Nucleus accumbens (tissue), 56 donors: ENCODE results near the gene MGLL.
"Not testable (repeated sequence)": the region's sequence is repeated elsewhere in the genome, so short reads cannot be mapped to it uniquely, and the experiment has no call there.

ENCODE experiments used
- DNase-seq, 56 donors: peaks; one replicate each; lab custom pipeline; 2025; lab: John Stamatoyannopoulos, UW

Gene MGLL

DNA sequence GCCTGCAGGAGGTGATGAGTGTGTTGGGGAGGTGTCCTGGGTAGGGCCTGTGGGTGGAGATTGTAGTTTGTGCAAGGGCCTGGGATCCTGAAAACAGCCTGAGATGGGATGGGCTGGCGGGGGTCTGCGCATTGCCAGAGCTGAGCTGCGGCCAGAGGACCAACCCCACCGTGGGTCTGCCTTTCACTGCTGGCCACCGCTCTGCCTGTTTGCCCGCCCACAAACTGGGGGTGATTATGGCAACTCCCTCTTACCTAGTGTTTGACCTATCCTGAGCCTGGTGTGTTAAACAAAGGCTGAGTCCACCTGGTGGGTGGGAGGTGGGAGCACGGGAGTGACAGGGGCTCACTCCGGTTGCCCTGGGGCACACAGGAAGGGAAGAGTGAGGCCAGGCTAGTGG is 139.8 kb downstream of the MGLL start:
- no peak for DNase-seq

DNA sequence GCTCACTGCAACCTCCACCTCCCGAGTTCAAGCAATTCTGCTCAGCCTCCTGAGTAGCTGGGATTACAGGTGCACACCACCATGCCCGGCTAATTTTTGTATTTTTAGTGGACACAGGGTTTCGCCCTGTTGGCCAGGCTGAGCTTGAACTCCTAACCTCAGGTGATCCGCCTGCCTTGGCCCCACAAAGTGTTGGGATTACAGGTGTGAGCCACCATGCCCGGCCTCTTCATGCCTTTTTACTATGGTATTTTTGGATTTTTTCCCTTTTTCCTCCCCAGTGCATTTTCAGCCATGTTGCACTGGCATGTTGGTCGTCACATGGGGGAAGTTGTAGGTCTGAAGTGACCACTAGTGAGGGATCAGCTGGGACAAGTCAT is 140.2 kb downstream of the MGLL start:
- not testable (repeated sequence) for DNase-seq

DNA sequence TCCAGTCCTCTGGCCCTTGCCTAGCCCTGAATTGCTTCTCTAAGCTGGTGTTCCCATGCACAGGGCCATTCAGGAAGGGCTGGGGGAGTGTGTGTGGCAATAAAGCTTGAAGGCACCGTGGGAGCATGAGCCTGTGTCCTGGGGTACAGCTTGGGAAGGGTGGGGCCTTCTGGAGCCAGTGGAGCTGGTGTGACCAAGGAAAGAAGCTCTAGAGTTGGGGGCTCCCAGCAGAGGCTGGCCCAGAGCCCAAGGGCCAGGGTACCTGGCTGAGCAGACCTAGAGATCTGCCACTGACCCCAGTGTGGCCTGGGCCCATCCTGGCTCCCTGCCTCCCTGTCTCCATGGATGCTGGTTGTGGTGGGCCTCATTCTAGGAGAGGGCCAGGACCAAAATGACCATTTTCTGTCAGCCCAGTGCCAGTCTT is 141.5 kb downstream of the MGLL start:
- DNase-seq = no peak

DNA sequence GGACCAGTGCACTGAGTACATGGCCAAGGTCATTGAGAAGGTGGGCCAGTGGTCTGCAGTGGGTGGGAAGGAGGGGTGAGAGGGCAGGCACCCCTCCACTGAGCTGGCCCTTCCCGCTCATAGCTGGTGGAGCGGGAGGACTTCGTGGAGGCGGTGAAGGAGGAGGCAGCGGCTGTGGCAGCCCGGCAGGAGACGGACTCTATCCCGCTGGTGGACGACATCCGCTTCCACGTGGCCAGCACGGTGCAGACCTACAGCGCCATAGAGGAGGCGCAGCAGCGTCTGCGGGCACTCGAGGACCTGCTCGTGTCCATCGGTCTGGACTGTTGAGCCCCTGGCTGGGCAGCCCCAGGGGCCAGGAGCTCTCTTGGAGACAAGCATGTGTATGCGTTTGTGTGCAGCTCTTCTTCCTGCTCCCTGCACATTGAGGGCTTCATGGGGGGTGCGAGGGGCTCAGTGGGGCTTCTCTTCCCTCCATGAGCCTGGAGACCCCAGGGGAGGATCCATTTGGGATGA is 142.1 kb downstream of the MGLL start:
- no peak for DNase-seq

DNA sequence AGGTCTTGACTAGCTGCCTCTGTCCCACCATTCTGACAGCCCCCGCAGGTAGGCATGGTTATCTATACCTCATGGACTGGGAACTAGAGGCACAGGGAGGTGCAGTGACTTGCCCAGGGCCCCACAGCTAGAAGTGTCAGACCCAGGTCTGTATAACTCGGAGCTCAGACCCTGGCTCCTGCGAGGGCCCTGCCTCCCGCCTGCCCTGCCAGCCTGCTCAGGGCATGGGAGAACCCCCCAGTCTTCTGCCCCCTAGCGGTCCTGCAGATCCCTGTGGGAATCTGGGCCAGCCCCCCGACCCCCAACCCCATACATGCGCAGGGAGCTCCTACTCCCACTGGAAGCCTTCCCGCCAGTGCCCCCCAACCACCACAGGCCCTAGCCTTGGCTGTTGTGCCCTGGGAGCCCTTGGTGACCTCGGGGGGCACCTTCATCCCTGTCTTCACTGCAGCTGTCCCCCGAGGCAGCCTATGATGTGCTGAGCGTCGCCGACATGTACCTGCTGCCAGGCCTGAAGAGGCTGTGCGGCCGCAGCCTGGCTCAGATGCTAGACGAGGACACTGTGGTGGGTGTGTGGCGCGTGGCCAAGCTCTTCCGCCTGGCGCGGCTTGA is 142.7 kb downstream of the MGLL start:
- no peak for DNase-seq

DNA sequence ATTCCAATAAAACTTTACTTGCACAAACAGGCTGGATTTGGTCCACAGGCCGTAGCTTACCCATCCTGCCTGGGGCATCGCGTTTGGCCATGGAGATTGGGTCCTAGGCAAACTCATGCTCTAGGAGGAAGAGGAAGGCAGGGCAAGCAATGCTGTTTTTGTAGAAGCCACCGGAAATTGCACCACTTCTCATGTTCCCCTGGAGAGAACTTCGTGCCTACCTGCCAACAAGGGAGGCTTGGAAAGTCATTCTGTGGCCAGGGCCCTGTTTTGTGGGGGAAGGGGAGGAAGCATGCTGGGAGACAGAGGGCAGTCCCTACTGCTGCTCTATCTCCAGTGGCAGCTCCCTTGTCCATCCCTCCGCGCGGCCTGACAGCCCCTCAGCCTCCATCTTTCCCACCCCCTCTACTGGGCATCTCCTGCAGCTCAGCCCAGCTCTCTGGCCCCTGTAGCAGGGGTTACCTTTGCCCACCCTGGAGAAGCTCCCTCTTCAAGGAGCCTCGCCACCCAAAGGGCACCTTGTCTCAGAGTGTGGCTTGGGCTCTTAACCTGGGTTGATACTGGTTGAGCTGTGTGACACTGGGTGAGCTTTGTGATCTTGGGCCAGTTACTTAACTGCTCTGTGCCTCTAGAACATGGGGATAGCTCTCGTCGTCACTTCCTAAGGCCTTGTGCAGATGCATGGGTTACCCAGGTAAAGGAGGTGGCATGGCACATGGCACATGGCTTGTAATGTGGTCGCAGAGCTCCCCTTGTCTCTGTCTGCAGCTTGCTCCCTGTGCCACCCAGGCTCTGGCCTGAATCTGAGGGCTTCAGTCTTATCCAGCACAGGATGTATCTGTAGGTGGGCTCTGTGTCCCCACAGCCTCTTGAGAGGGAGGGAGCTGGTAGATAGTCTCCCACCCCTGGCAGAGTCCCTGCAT is 143.4 kb downstream of the MGLL start:
- DNase-seq = no peak

DNA sequence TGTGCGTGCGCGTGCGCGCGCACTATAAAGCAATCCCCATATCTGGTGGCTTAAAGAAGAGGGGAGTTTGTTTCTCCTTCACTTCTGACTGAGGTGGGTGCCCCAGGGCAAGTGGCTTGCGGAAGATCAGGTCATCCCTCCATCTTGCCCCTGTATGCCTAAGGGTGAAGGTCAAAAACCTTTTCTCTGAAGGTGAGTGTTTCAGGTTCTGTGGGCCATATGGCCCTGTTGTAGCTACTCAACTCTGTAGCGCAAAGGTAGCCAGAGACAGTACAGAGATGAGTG is 144.1 kb downstream of the MGLL start:
- DNase-seq = no peak

DNA sequence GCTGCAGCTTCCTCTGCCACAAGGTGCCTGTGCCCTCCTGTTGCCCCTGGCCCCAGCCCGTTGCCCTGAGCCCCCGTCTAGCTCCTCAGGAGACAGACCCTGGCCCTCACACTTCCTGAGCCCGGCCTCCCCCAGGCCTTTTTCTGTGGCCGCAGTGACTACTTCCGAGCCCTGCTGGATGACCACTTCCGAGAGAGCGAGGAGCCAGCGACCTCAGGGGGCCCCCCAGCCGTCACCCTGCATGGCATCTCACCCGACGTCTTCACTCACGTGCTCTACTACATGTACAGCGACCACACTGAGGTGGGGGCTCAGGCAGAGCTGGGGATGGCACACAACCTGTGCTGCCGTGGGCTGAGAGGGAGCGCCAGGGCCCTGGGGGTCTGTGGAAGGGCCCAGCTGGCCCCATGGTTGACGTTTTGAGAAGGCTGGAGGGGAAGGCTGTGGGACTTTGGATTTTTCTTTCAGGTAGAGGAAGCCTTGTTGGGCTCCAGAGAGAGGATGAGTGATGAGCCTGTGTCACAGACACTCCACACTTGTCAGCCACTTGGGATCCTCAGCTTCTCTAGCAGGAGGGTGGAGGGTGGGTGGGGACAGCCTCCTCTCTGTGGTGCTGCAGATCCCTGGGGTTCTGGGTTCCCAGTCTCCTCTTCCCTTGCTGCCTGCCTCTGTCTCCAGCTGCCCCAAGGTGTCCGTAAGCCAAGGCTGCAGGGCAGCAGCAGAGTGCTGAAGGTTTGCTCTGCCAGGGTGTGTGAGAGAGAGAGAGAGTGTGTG is 144.6 kb downstream of the MGLL start:
- DNase-seq = no peak

DNA sequence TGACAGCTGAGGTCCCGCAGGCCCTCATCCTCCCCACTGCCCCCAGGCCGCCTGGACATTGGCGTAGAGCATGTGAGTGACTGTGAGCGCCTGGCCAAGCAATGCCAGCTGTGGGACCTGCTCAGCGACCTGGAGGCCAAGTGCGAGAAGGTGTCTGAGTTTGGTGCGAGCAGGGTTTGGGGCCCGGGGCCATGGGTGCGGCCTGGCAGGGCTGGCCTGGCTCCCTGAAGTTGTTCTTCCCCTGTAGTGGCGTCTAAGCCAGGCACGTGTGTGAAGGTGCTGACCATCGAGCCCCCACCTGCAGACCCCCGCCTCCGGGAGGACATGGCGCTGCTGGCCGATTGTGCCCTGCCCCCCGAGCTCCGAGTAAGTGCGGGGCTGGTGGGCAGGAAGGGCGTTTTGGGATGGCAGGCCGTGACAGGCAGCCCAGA is 145.4 kb downstream of the MGLL start:
- DNase-seq = no peak

DNA sequence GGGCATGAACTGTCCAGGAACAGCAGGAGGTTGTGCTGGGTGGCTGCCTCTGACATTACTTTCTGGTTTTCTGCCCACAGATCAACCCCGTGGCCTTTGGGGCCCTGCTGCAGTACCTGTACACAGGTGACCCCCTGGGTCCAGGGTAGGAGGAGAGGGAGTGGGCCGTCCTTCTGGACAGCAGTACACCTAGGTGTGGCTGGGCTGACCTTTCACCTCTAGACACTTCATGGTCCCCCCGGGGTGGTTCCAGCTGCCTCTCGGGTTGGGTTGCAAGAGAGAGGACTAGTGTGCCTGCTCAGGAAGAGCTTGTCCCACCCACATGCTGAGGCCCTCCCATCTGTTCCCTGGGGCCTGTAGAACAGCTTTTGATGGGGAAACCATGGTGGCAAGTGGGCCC is 145.9 kb downstream of the MGLL start:
- DNase-seq = no peak

DNA sequence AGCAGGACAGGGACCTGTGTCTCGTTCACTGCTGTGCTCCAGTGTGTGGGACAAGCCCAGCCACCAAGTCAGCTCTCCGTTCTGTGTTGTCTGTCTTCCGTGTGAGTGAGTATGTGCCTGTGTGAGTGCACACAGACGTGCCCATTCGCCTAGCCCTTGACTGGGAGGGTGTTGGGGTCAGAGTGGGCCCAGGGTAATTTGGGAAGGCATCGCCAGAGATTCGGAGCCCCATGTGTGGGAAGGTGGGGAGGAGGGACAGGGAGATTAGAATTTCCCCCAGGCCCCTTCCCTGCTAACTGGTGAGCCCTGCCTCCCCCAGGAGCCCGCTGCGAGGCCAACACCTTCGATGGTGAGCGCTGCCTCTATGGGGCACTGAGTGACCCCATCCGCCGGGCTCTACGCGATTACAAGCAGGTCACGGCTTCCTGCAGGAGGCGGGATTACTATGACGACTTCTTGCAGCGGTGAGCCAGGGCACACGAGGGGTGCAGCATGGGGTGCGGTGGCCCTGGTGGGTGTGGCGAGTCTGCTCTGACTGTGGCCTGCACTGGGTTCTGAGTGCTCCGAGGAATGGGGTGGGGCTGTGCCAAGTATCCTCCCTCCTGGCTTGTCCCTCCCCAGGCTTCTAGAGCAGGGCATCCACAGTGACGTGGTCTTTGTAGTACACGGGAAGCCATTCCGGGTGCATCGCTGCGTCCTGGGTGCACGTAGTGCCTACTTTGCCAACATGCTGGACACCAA is 146.5 kb downstream of the MGLL start:
- no peak for DNase-seq

DNA sequence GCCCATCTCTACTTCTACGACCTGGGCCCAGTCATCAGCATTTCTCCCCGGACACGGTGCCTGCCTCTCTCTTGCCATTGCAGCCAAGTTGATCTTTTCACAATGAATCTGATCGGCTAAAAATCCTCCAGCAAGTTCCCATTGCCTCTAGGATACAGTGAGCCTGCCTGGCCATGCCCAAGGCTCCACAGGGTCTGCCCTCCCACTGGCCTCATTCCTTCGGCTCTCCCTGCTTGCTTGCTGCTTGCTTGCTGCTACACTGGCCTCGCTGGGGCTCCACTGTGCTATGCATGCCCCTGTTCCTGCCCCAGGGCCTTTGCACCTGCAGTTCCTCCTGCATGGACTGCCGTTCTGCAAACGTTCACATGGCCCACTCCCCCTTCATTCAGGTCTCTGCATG is 147.5 kb downstream of the MGLL start:
- no peak for DNase-seq

DNA sequence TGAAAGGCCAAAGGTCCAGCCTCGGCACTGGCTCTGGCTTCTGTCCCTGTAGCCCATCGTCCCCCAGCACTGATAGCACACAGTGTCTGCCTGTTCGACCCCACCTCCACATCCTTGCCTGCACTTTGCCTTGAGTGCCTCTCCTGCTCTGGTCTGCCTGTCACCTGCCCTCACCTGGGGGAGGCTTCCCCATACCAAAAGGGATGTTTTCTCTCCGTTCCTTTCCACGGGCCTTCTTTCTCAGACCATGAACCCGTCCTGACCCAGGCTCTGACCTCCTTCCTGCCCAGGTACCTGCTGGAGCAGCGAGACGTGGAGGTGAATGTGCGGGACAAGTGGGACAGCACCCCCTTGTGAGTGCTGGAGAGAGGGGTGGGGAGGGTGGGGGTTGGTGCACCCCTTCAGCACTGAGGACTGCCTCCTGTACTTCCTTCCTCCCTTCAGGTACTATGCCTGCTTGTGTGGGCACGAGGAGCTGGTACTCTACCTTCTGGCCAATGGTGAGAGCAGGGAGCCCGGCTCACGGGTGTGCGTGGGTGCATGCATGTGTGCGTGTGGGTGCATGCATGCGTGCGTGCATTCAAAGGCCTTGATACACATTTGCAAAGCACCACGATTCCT is 148.1 kb downstream of the MGLL start:
- DNase-seq = peak in 20 of 56 donors; percentile 17 to 59 (median 38)

DNA sequence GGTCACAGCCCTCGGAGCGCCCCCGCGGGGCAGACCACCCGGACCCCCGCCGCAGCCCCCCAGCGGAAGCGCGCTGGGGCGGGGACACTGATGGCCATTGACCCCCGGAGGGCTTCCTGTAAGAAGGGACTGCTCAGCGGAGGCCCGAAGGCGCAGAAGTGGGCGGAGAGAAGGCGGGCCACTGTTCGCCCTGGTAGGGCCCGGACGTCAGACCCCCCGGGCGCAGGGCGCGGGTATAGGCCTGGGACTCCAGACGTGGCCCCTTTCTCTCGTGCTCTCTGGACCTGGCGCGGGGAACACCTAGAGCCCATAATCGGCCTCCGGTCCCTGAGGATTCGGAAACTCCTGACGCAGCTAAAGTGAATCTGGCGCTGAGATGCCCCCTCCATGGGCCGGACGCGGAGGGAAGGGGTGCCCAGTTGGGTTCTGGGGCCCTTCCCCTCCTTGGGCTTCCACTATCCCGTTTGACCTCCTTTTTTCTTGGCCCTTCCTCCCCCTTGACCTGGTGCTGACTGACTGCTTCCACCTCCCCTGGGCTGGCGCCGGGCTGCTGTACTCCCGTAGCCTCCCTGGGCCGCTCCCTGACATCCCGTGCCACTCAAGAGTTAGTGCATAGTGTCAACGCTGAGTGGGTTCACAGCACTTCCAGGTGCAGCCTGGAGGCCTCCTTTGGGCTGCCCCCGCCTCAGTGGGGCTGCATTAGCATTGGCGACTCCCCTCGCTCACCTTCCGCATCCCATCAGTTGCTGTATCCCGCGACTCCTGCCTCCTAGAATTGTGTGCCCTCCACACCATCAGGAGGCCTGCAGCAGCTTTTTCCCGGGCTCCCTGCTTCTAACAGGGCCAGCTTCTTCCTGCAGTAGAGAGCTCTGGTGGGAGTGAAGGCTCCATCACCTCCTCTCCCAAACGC is 148.9 kb downstream of the MGLL start:
- peak in 8 of 56 donors; percentile 34 to 70 (median 41) for DNase-seq

DNA sequence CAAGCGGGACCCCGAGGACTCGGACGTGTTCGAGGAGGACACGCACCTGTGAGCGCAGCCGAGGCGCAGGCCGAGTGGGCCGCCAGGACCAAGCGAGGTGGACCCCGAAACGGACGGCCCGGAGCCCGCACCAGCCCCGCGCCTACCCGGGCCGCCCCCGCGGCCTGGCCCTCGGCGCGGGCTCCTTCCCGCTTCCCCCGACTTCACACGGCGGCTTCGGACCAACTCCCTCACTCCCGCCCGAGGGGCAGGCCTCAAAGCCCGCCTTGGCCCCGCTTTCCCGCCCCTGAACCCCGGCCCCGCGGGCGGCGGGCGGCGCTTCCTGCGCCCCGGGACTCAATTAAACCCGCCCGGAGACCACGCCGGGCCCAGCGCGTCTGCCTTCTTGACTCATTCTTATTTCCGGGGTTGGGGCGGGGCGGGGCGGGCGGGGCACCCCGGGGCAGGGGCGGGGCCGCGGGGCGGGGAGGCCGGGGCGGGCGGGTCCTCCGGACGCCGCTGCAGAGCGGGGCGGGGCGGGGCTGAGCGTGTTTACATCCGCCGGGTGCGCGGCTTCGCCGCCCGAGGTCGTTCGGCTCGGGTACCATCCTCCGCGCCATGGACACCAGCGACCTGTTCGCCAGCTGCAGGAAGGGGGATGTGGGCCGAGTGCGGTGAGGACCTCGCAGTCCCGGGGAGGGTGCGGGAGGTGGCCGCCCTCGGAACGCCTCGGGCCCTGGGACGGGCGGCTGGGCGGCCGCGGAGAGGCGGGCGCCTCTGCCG is 149.7 kb downstream of the MGLL start, which contains the start of gene ABTB1:
Gene ABTB1 (plus strand): TSS at position 524 of the 762 bp plus-strand sequence. CDS start 74 bp downstream, at position 598.
- peak in 51 of 56 donors; percentile 21 to 87 (median 68) for DNase-seq

DNA sequence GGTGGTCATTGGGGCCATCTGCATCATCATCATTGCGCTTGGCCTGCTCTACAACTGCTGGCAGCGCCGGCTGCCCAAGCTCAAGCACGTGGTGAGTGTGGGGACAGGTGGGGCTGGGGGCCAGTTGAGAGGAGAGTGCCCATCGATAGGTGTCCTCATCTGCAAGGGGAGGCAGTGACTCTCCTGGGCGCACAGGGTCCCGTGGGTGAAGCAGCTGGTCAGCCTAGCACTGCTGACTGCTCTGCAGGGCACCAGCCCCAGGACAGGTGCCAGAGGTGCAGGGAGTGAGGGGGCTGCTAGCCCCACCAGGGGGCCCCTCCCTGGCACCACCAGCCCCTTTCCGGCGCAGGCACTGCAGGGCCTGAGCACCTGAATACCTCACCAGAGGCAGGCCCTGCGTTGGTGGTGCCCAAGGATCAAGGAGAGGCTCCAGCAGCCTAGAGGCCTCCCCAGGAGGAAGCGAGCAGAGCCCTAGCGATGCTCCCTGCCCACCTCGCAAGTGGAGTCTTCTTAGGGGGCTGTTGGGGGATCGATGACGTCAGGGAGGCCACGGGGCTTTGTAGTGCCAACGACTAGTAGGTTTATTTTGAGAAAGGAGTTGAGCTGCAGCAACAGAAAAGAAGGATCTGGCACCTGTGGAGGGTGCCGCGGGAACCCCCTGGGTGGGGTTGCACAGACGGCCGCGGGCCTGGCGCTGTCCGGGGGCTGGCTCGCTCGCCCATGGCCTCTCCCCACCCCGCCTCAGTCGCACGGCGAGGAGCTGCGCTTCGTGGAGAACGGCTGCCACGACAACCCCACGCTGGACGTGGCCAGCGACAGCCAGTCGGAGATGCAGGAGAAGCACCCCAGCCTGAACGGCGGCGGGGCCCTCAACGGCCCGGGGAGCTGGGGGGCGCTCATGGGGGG is 150.5 kb downstream of the MGLL start:
- DNase-seq = peak in 1 of 56 donors; percentile 44
